Endodermal cell (in vitro differentiated cells): Measurements from ENCODE around the gene PCYT1A. TPM values are rescaled to one million over a fixed set of nuclear protein-coding genes. Genes with fewer than 3 reads are reported as not detected.
"Not testable (repeated sequence)": the region's sequence is repeated elsewhere in the genome, so short reads cannot be mapped to it uniquely, and the experiment has no call there.

Source experiments
- DNase-seq: peaks from one replicate; pipeline ENCODE4 v3.0.0-alpha.2; 2017
- H3K27ac ChIP-seq: 2 replicates; pipeline ENCODE4 v1.5.1; 2013; ENCODE audit warnings: mild to moderate bottlenecking, low read depth, low read length, moderate library complexity
- H3K27me3 ChIP-seq: 2 replicates; pipeline ENCODE4 v1.6.1; 2013; ENCODE audit warnings: mild to moderate bottlenecking, low read length, moderate library complexity; ENCODE audit not compliant: insufficient read depth, control insufficient read depth, poor library complexity, severe bottlenecking
- H3K36me3 ChIP-seq: 2 replicates; pipeline ENCODE4 v1.7.0; 2013; ENCODE audit warnings: mild to moderate bottlenecking, low read length, moderate library complexity; ENCODE audit not compliant: control insufficient read depth, insufficient read depth
- H3K4me1 ChIP-seq: one replicate; pipeline ENCODE4 v1.7.0; 2013; ENCODE audit warnings: low read length; ENCODE audit not compliant: control insufficient read depth, insufficient read depth
- H3K4me3 ChIP-seq: 2 replicates; pipeline ENCODE4 v1.5.1; 2013; ENCODE audit warnings: mild to moderate bottlenecking, low read length, moderate library complexity
- H3K9ac ChIP-seq: 2 replicates; pipeline ENCODE4 v1.6.1; 2013; ENCODE audit warnings: mild to moderate bottlenecking, low read length, moderate library complexity; ENCODE audit not compliant: poor library complexity, severe bottlenecking; ENCODE audit errors: extremely low read depth
- H3K9me3 ChIP-seq: 2 replicates; pipeline ENCODE4 v1.6.1; 2013; ENCODE audit warnings: mild to moderate bottlenecking, low read length, moderate library complexity; ENCODE audit not compliant: control insufficient read depth
- H3K27ac Mint-ChIP-seq: 2 replicates; pipeline ENCODE4 v1.8.0; 2020; ENCODE audit warnings: mixed read lengths
- H3K27me3 Mint-ChIP-seq: 2 replicates; pipeline ENCODE4 v1.8.0; 2021; ENCODE audit warnings: mild to moderate bottlenecking, mixed read lengths; ENCODE audit not compliant: insufficient read depth
- H3K36me3 Mint-ChIP-seq: 2 replicates; pipeline ENCODE4 v1.8.0; 2020; ENCODE audit warnings: low read depth, mixed read lengths
- H3K4me1 Mint-ChIP-seq: 2 replicates; pipeline ENCODE4 v1.8.0; 2020; ENCODE audit warnings: mixed read lengths
- H3K4me3 Mint-ChIP-seq: 2 replicates; pipeline ENCODE4 v1.8.0; 2020; ENCODE audit warnings: mild to moderate bottlenecking, moderate library complexity, mixed read lengths
- H3K9me3 Mint-ChIP-seq: 2 replicates; pipeline ENCODE4 v1.8.0; 2020; ENCODE audit warnings: mild to moderate bottlenecking, mixed read lengths
- CTCF ChIP-seq: fragments of 200-600 bp; sonication (generic); conservative IDR thresholded peaks from 2 replicates; pipeline ENCODE4 v1.5.0; 2021; ENCODE audit warnings: antibody characterized with exemption, mild to moderate bottlenecking
- WGBS, 2 experiments: methylation state at CpG; one replicate each; pipeline versions ENCODE4 v1.1.5 to v1.1.7; 2013; ENCODE audit warnings: missing lambda C conversion rate in 2 of 2, mixed read lengths in 1 of 2; ENCODE audit not compliant: insufficient coverage in 1 of 2, insufficient read length in 1 of 2; 5-methylcytosine and 5-hydroxymethylcytosine counted together
- total RNA-seq, 2 donors: library from RNA; stranded (reverse); fragmentation: NEBNext Ultra II Directional in 1 of 2; extraction: Animal tissue kit (Norgen Biotek cat#: 25700) in 1 of 2; gene quantifications; 2 replicates in 1 of 2; 3 replicates in 1 of 2; pipeline ENCODE4 v1.2.1, GENCODE V29; 2021

PCYT1A gene
- total RNA-seq, 2 donors from 2014 or later: 30.2 to 32.5 TPM

GRCh38 chr3:196189566-196190347, 97.8 kb downstream of the PCYT1A start:
- H3K4me1 Mint-ChIP-seq: no peaks in the 10 kb centered on the region

GRCh38 chr3:196186651-196187573, 100.6 kb downstream of the PCYT1A start:
- Histone ChIP-seq H3K27ac (peak overlapping the region; percentile 71), H3K9ac (no peak overlapping the region), H3K9me3 (no peaks in the 10 kb centered on the region), H3K36me3 (no peaks in the 10 kb centered on the region), H3K27me3 (no peaks in the 10 kb centered on the region), H3K4me3 (no peak overlapping the region), H3K4me1 (no peaks in the 10 kb centered on the region)
- Mint-ChIP-seq H3K36me3 (no peaks in the 10 kb centered on the region), H3K9me3 (no peaks in the 10 kb centered on the region), H3K27me3 (no peaks in the 10 kb centered on the region), H3K4me3 (no peak overlapping the region), H3K4me1 (no peaks in the 10 kb centered on the region), H3K27ac (no peak overlapping the region)
- WGBS, 2 experiments: 46 to 67% methylated on average over 19 to 31 of the region's 31 CpGs
- DNase-seq: peak; percentile 83
- no peak for TF ChIP-seq CTCF

More at GRCh38 chr3:196189566-196190347, 97.8 kb downstream of the PCYT1A start:
- H3K9me3 ChIP-seq: no peaks in the 10 kb centered on the region
- no peaks in the 10 kb centered on the region for H3K27me3 ChIP-seq
- no peak overlapping the region for H3K9ac ChIP-seq
- no peak overlapping the region for H3K27ac ChIP-seq
- no peaks in the 10 kb centered on the region for H3K36me3 ChIP-seq
- no peak overlapping the region for H3K4me3 Mint-ChIP-seq
- H3K27ac Mint-ChIP-seq: no peak overlapping the region
- no peaks in the 10 kb centered on the region for H3K9me3 Mint-ChIP-seq
- 90 to 100% methylated on average over 10 to 16 of the region's 16 CpGs for WGBS, 2 experiments
- H3K4me1 ChIP-seq: no peaks in the 10 kb centered on the region
- H3K27me3 Mint-ChIP-seq: no peaks in the 10 kb centered on the region
- no peak overlapping the region for H3K4me3 ChIP-seq
- no peak for TF ChIP-seq CTCF
- DNase-seq: no peak
- no peaks in the 10 kb centered on the region for H3K36me3 Mint-ChIP-seq

GRCh38 chr3:196184881-196185280, 102.6 kb downstream of the PCYT1A start:
- H3K4me1 Mint-ChIP-seq: no peaks in the 10 kb centered on the region
- Histone ChIP-seq H3K9me3 (no peaks in the 10 kb centered on the region), H3K4me1 (no peaks in the 10 kb centered on the region), H3K4me3 (no peak overlapping the region), H3K27me3 (no peaks in the 10 kb centered on the region), H3K36me3 (no peaks in the 10 kb centered on the region), H3K27ac (no peak overlapping the region), H3K9ac (no peak overlapping the region)
- H3K27ac Mint-ChIP-seq: no peak overlapping the region
- no peaks in the 10 kb centered on the region for H3K9me3 Mint-ChIP-seq
- no peaks in the 10 kb centered on the region for H3K27me3 Mint-ChIP-seq
- no peak for DNase-seq
- WGBS, 2 experiments: 95 to 99% methylated on average over 13 to 15 of the region's 15 CpGs
- no peak for TF ChIP-seq CTCF
- no peak overlapping the region for H3K4me3 Mint-ChIP-seq
- H3K36me3 Mint-ChIP-seq: no peaks in the 10 kb centered on the region

GRCh38 chr3:196184169-196184432, 103.4 kb downstream of the PCYT1A start:
- H3K27ac ChIP-seq, H3K9ac ChIP-seq, H3K36me3 Mint-ChIP-seq, H3K4me3 ChIP-seq, H3K27me3 Mint-ChIP-seq, H3K36me3 ChIP-seq, DNase-seq, H3K4me3 Mint-ChIP-seq, H3K9me3 ChIP-seq, H3K4me1 ChIP-seq, H3K27me3 ChIP-seq, H3K27ac Mint-ChIP-seq, H3K4me1 Mint-ChIP-seq, H3K9me3 Mint-ChIP-seq: not testable (repeated sequence)
- WGBS, 2 experiments: 85 to 100% methylated on average over 2 to 4 of the region's 4 CpGs
